DND-41 (cell line): Measurements from ENCODE around the gene MYCBP2.

Source experiments
- ATAC-seq: fragments of 200-7000 bp; cut with Tn5 transposase; 3 replicates; pipeline ENCODE4 v1.9.1; 2021; ENCODE audit warnings: low read depth; ENCODE audit not compliant: insufficient read depth
- DNase-seq: peaks from one replicate; pipeline ENCODE4 v3.0.0-alpha.2; 2020
- H2AFZ ChIP-seq: 2 replicates; pipeline ENCODE4 v1.6.0; 2012; ENCODE audit warnings: low read depth, low read length
- H3K27ac ChIP-seq: 2 replicates; pipeline ENCODE4 v1.5.1; 2012; ENCODE audit warnings: low read length, inconsistent platforms
- H3K27me3 ChIP-seq: fragments of 200-600 bp; sonication (generic); 2 replicates; pipeline ENCODE4 v1.6.0; 2012; ENCODE audit warnings: low read length, mild to moderate bottlenecking, inconsistent platforms; ENCODE audit not compliant: insufficient read depth, poor library complexity
- H3K36me3 ChIP-seq: 2 replicates; pipeline ENCODE4 v1.5.1; 2012; ENCODE audit warnings: low read length, inconsistent platforms; ENCODE audit not compliant: insufficient read depth
- H3K4me1 ChIP-seq: 2 replicates; pipeline ENCODE4 v1.5.1; 2012; ENCODE audit warnings: mild to moderate bottlenecking, low read length; ENCODE audit not compliant: insufficient read depth
- H3K4me2 ChIP-seq: 2 replicates; pipeline ENCODE4 v1.6.0; 2012; ENCODE audit warnings: mild to moderate bottlenecking, moderate library complexity, low read length, inconsistent platforms; ENCODE audit not compliant: insufficient read depth
- H3K4me3 ChIP-seq, 2 experiments: fragments of 200-600 bp in 1 of 2; shearing (Covaris generic) in 1 of 2; 2 replicates each; pipeline ENCODE4 v1.5.1; 2012 to 2016; ENCODE audit warnings: inconsistent platforms in 2 of 2, low read length in 2 of 2, mild to moderate bottlenecking in 2 of 2, low read depth in 1 of 2, moderate library complexity in 1 of 2
- H3K79me2 ChIP-seq: 2 replicates; pipeline ENCODE4 v1.6.0; 2012; ENCODE audit warnings: low read length, inconsistent platforms; ENCODE audit not compliant: insufficient read depth
- H3K9ac ChIP-seq: 2 replicates; pipeline ENCODE4 v1.6.0; 2012; ENCODE audit warnings: low read depth, mild to moderate bottlenecking, inconsistent platforms, low read length, moderate library complexity
- H3K9me3 ChIP-seq: 2 replicates; pipeline ENCODE4 v1.5.1; 2012; ENCODE audit warnings: low read length, moderate library complexity, mild to moderate bottlenecking, inconsistent platforms; ENCODE audit not compliant: insufficient read depth, severe bottlenecking
- H4K20me1 ChIP-seq: 2 replicates; pipeline ENCODE4 v1.6.0; 2012; ENCODE audit warnings: low read length; ENCODE audit not compliant: insufficient read depth
- EZH2 ChIP-seq: IDR thresholded peaks from 3 replicates; pipeline ENCODE4 v1.6.1; 2012; ENCODE audit warnings: borderline replicate concordance, low read depth, mild to moderate bottlenecking, moderate library complexity, low read length, inconsistent platforms; ENCODE audit not compliant: severe bottlenecking
- TF ChIP-seq, protein P1 (sequence below): IDR thresholded peaks from 2 replicates; pipeline ENCODE4 v1.5.1; 2012; ENCODE audit warnings: borderline replicate concordance, low read length, moderate library complexity, mild to moderate bottlenecking; ENCODE audit not compliant: poor library complexity, severe bottlenecking; ENCODE audit errors: extremely low read depth

Gene MYCBP2

DNA sequence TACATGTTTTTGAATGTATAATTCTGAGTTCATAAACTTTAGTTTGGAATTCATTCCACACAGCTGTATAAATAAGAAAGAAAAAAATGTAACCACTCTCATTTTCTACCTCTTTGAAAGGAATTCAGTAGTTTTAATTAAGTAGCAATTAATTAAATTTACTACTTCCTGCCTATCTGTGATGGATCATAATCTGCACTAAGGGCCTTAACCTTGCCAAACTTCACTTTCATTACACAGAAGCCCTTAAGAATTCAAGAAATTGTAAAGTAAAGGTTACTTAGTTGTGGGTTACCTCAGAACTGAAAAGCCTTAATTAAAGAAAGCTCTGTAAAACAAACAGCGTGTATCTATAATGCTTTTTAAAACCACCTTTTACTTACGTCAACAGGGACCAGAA is 188.1 kb downstream of the MYCBP2 start:
- no peak overlapping the region for H3K27ac ChIP-seq
- H2AFZ ChIP-seq: no peak overlapping the region
- DNase-seq (no peak), ATAC-seq (no peak)
- peaks cover 72% of the 10 kb centered on the region for H3K36me3 ChIP-seq
- H3K27me3 ChIP-seq: no peaks in the 10 kb centered on the region
- no peaks in the 10 kb centered on the region for H4K20me1 ChIP-seq
- TF ChIP-seq, protein P1, sequence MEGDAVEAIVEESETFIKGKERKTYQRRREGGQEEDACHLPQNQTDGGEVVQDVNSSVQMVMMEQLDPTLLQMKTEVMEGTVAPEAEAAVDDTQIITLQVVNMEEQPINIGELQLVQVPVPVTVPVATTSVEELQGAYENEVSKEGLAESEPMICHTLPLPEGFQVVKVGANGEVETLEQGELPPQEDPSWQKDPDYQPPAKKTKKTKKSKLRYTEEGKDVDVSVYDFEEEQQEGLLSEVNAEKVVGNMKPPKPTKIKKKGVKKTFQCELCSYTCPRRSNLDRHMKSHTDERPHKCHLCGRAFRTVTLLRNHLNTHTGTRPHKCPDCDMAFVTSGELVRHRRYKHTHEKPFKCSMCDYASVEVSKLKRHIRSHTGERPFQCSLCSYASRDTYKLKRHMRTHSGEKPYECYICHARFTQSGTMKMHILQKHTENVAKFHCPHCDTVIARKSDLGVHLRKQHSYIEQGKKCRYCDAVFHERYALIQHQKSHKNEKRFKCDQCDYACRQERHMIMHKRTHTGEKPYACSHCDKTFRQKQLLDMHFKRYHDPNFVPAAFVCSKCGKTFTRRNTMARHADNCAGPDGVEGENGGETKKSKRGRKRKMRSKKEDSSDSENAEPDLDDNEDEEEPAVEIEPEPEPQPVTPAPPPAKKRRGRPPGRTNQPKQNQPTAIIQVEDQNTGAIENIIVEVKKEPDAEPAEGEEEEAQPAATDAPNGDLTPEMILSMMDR: no peak
- TF ChIP-seq EZH2: no peak
- no peak overlapping the region for H3K4me3 ChIP-seq
- no peaks in the 10 kb centered on the region for H3K4me1 ChIP-seq
- H3K9ac ChIP-seq: no peak overlapping the region
- no peaks in the 10 kb centered on the region for H3K79me2 ChIP-seq
- H3K9me3 ChIP-seq: no peaks in the 10 kb centered on the region
- H3K4me2 ChIP-seq: no peak overlapping the region

DNA sequence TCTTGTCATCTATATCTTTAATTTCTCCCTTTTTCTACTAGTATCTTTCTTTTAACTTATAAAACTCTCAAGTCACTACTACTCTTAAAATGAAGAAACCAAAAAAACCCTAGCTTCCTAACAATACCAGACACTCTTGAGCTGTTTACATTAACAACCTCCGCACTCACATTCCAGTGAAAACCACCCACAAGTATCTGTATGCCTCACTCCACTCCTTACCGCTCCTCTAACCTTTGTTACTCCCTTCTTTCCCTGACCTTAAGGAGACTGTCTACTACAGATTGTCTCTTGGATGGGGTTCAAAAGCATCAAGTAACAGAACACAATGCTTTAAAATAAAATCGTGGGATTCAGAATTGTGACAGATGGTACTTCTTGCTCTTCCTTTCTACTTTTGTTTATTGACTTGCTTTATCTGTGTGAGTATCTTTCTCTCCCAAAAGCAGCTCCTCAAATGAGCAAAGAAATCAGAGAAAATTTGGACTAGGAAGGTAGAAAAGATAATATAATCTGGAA is 189.9 kb downstream of the MYCBP2 start:
- Histone ChIP-seq H3K79me2 (no peaks in the 10 kb centered on the region), H3K4me3 (no peak overlapping the region), H3K36me3 (peaks cover 63% of the 10 kb centered on the region), H3K27me3 (no peaks in the 10 kb centered on the region), H3K27ac (no peak overlapping the region), H3K4me2 (no peak overlapping the region), H3K9me3 (no peaks in the 10 kb centered on the region), H3K9ac (no peak overlapping the region), H2AFZ (no peak overlapping the region), H3K4me1 (no peaks in the 10 kb centered on the region), H4K20me1 (no peaks in the 10 kb centered on the region)
- no peak for TF ChIP-seq EZH2
- TF ChIP-seq, protein P1: no peak
- DNase-seq: no peak
- ATAC-seq: no peak

DNA sequence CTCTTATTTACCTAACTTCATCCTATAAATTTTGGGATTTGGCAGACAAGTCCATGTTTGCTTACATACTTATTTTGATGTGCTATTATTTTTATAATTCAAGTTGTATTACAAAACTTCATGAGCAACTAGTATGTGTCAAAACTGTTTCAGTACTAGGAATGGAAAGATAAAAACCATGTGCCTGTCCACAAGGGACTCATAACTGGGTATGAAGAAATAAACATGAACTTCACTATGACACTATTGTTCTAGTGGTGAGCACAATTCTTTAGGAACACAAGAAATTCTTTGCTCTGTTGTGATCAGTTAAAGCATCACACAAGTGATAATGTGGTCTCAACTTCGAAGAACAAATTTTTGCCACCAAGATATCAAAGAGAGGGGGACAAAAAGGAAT is 202.5 kb downstream of the MYCBP2 start:
- Histone ChIP-seq H3K4me1 (no peaks in the 10 kb centered on the region), H3K9me3 (no peaks in the 10 kb centered on the region), H3K27ac (no peak overlapping the region), H3K4me3 (no peak overlapping the region), H2AFZ (no peak overlapping the region), H4K20me1 (no peaks in the 10 kb centered on the region), H3K9ac (no peak overlapping the region), H3K79me2 (no peaks in the 10 kb centered on the region), H3K4me2 (no peak overlapping the region), H3K27me3 (no peaks in the 10 kb centered on the region), H3K36me3 (peaks cover 47% of the 10 kb centered on the region)
- DNase-seq (no peak), ATAC-seq (no peak)
- TF ChIP-seq, protein P1: no peak
- no peak for TF ChIP-seq EZH2

DNA sequence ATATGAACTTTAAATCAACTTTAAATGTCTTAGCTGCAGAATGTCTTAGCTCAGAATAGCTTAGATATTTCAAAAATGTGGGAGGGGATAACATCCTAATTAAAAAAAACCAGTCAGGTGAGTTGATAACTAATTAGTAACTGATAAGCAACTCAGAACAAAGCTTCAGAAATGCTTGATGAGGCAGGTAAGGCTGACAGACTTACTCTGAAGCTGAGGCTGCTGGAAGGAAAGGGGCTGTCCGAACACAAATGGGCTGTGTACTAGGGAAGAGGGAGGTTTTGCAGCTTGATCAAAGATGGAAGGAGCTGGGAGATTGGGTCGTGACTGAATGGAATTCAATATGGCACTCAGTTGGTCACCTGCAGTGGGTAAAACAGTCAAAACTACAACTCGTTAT is 208.8 kb downstream of the MYCBP2 start:
- TF ChIP-seq, protein P1: no peak
- TF ChIP-seq EZH2: no peak
- no peaks in the 10 kb centered on the region for H3K4me1 ChIP-seq
- no peaks in the 10 kb centered on the region for H3K27me3 ChIP-seq
- H3K79me2 ChIP-seq: no peaks in the 10 kb centered on the region
- H3K4me3 ChIP-seq: no peak overlapping the region
- no peak overlapping the region for H3K9ac ChIP-seq
- DNase-seq (no peak), ATAC-seq (no peak)
- H3K4me2 ChIP-seq: no peak overlapping the region
- H4K20me1 ChIP-seq: no peaks in the 10 kb centered on the region
- no peaks in the 10 kb centered on the region for H3K9me3 ChIP-seq
- H3K36me3 ChIP-seq: peaks cover 50% of the 10 kb centered on the region
- H2AFZ ChIP-seq: no peak overlapping the region
- H3K27ac ChIP-seq: no peak overlapping the region
